GM12801 (cell line): ENCODE results near the gene PRPF6.

Source experiments
- CTCF ChIP-seq: IDR thresholded peaks from one replicate; pipeline ENCODE4 v1.5.1; 2011; ENCODE audit warnings: control low read depth; ENCODE audit not compliant: insufficient read length; ENCODE audit errors: extremely low read depth

Gene PRPF6, protein sequence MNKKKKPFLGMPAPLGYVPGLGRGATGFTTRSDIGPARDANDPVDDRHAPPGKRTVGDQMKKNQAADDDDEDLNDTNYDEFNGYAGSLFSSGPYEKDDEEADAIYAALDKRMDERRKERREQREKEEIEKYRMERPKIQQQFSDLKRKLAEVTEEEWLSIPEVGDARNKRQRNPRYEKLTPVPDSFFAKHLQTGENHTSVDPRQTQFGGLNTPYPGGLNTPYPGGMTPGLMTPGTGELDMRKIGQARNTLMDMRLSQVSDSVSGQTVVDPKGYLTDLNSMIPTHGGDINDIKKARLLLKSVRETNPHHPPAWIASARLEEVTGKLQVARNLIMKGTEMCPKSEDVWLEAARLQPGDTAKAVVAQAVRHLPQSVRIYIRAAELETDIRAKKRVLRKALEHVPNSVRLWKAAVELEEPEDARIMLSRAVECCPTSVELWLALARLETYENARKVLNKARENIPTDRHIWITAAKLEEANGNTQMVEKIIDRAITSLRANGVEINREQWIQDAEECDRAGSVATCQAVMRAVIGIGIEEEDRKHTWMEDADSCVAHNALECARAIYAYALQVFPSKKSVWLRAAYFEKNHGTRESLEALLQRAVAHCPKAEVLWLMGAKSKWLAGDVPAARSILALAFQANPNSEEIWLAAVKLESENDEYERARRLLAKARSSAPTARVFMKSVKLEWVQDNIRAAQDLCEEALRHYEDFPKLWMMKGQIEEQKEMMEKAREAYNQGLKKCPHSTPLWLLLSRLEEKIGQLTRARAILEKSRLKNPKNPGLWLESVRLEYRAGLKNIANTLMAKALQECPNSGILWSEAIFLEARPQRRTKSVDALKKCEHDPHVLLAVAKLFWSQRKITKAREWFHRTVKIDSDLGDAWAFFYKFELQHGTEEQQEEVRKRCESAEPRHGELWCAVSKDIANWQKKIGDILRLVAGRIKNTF

GRCh38 chr20:63980806-63981728 is at the start of gene PRPF6:
Gene PRPF6 (plus strand): TSS chr20:63981132. CDS start chr20:63981246, 114 bp downstream.
- TF ChIP-seq CTCF = no peak

GRCh38 chr20:63931735-63932134 is 49.2 kb upstream of the PRPF6 start:
- no peak for TF ChIP-seq CTCF

GRCh38 chr20:63932606-63933160 is 48.2 kb upstream of the PRPF6 start:
- TF ChIP-seq CTCF = no peak

- TF ChIP-seq CTCF = no peak
These were observed 47.3 kb upstream of the PRPF6 start for GRCh38 chr20:63933646-63934045.

- no peak for TF ChIP-seq CTCF
These were observed 46.5 kb upstream of the PRPF6 start for GRCh38 chr20:63934271-63935068.

DNA sequence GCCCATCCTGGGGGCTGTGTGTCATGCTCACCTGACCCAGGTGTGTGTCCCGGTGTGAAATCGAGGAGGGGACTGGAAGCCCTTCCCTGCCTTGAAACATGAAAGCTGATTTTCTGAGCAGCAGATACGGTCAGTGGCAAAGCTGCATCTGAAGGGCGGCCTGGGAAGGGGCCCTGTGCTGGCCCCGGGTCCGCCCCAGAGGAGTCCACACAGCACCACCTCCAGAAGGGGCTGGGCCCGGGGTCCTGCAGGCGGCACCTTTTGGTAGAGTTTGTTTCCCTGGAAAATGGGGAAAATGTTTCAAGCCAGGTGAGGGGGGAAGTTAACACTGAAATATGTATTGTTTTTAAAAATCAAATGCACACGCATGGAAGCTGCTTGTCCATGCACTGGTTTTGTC is 45.5 kb upstream of the PRPF6 start:
- TF ChIP-seq CTCF = no peak
